GM18526 (cell line): ENCODE data around the gene C11orf97.

ENCODE experiments used
- POLR2A ChIP-seq: IDR thresholded peaks from 3 replicates; pipeline ENCODE4 v1.6.1; 2011; ENCODE audit not compliant: insufficient read length; ENCODE audit errors: extremely low read depth

Gene C11orf97

DNA sequence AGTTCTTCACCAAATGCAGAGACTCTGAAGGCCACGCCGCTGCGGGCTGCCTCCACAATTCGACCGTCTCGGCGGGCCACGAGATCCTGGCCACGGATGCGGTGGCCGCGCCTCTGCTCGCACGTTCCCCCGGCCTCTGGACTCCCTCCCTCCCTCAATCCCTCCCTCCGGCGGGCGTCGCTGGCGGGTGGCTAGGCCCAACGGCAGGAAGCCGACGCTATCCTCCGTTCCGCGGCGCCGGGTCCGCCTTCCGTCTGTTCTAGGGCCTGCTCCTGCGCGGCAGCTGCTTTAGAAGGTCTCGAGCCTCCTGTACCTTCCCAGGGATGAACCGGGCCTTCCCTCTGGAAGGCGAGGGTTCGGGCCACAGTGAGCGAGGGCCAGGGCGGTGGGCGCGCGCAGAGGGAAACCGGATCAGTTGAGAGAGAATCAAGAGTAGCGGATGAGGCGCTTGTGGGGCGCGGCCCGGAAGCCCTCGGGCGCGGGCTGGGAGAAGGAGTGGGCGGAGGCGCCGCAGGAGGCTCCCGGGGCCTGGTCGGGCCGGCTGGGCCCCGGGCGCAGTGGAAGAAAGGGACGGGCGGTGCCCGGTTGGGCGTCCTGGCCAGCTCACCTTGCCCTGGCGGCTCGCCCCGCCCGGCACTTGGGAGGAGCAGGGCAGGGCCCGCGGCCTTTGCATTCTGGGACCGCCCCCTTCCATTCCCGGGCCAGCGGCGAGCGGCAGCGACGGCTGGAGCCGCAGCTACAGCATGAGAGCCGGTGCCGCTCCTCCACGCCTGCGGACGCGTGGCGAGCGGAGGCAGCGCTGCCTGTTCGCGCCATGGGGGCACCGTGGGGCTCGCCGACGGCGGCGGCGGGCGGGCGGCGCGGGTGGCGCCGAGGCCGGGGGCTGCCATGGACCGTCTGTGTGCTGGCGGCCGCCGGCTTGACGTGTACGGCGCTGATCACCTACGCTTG is 31.7 kb downstream of the C11orf97 start, which contains the start of gene FUT4:
Gene FUT4, plus strand, starts transcription at position 227 of the 951 bp plus-strand sequence. Its CDS starts 213 bp downstream, at position 440.
- TF ChIP-seq POLR2A = peak; percentile 66

DNA sequence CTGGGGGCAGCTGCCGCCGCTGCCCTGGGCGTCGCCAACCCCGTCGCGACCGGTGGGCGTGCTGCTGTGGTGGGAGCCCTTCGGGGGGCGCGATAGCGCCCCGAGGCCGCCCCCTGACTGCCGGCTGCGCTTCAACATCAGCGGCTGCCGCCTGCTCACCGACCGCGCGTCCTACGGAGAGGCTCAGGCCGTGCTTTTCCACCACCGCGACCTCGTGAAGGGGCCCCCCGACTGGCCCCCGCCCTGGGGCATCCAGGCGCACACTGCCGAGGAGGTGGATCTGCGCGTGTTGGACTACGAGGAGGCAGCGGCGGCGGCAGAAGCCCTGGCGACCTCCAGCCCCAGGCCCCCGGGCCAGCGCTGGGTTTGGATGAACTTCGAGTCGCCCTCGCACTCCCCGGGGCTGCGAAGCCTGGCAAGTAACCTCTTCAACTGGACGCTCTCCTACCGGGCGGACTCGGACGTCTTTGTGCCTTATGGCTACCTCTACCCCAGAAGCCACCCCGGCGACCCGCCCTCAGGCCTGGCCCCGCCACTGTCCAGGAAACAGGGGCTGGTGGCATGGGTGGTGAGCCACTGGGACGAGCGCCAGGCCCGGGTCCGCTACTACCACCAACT is 32.5 kb downstream of the C11orf97 start:
- no peak for TF ChIP-seq POLR2A

DNA sequence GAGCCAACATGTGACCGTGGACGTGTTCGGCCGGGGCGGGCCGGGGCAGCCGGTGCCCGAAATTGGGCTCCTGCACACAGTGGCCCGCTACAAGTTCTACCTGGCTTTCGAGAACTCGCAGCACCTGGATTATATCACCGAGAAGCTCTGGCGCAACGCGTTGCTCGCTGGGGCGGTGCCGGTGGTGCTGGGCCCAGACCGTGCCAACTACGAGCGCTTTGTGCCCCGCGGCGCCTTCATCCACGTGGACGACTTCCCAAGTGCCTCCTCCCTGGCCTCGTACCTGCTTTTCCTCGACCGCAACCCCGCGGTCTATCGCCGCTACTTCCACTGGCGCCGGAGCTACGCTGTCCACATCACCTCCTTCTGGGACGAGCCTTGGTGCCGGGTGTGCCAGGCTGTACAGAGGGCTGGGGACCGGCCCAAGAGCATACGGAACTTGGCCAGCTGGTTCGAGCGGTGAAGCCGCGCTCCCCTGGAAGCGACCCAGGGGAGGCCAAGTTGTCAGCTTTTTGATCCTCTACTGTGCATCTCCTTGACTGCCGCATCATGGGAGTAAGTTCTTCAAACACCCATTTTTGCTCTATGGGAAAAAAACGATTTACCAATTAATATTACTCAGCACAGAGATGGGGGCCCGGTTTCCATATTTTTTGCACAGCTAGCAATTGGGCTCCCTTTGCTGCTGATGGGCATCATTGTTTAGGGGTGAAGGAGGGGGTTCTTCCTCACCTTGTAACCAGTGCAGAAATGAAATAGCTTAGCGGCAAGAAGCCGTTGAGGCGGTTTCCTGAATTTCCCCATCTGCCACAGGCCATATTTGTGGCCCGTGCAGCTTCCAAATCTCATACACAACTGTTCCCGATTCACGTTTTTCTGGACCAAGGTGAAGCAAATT is 33.3 kb downstream of the C11orf97 start:
- no peak for TF ChIP-seq POLR2A

DNA sequence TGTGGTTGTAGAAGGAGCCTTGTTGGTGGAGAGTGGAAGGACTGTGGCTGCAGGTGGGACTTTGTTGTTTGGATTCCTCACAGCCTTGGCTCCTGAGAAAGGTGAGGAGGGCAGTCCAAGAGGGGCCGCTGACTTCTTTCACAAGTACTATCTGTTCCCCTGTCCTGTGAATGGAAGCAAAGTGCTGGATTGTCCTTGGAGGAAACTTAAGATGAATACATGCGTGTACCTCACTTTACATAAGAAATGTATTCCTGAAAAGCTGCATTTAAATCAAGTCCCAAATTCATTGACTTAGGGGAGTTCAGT is 33.9 kb downstream of the C11orf97 start:
- no peak for TF ChIP-seq POLR2A

DNA sequence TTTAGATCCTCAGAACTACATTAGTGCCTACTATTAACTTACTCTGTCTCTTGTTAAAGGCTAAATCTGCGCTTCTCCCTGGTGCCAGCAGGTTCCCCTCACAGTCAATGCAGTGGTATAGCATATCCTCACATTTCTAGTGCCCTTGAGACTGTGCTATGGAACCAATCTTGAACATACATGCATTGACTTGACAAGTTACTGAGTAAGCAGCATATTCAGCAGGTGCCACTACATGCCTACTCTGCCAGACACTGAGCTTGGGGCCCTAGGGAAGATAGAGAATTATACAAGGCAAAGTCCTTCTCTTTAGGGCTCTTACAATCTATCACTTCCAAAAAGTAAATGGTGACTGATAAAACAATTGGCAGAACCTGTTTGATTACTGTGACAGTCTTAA is 34.6 kb downstream of the C11orf97 start:
- no peak for TF ChIP-seq POLR2A

DNA sequence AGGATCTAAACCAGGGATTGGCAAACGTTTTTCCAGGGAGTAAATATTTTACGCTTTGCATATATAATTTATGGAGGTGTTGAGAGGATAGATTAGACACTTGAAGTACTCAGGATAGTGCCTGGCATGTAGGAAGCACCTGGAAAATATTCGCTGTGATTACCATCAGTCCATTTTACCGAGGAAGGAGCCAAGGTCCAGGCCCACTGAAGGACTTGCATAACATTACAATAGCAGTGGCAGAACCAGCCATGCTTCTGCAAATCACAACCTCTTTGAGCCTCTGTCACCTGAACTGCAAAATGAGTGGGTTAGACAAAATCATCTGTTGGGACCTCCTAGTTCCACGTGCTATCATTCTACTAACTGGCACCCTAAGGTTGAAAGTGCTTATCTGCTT is 36.9 kb downstream of the C11orf97 start:
- TF ChIP-seq POLR2A = no peak

DNA sequence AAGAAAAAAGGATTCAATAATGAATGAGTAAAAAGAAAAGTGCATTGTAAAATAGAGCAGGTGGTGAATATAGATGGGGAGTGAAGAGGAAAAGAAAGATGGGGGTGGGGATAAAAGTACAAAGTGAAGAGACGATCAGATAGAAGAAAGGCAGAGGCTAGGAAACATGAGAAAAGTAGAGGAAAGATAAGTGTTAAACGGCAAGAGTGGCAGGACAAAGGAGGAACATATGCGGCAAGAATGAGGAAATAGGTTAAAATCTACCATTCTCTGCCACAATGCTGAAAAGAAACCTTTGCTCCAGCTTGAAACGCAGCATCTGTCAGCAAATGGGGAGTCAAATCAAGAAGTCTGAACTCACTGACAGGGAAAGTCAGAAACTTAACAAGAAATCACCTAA is 38.3 kb downstream of the C11orf97 start:
- TF ChIP-seq POLR2A = no peak

DNA sequence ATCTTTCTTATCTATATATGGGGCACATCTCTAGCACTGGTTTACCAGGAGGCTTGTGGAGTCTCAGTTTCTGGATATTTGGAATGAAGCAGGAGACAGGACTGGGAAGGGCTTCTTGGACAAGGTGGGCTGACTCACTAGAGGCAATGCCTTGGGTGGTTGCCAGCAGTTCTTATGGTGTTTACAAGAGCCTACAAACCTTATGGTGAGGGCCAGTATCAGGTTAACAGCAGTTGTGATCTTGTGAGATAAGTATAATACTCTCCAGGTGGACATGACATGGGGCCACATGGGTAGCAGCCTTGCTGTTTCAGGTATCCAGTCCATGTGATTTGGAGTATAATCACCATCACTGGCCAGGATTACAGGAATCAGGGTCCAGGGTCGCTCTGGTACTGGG is 41.7 kb downstream of the C11orf97 start:
- no peak for TF ChIP-seq POLR2A

DNA sequence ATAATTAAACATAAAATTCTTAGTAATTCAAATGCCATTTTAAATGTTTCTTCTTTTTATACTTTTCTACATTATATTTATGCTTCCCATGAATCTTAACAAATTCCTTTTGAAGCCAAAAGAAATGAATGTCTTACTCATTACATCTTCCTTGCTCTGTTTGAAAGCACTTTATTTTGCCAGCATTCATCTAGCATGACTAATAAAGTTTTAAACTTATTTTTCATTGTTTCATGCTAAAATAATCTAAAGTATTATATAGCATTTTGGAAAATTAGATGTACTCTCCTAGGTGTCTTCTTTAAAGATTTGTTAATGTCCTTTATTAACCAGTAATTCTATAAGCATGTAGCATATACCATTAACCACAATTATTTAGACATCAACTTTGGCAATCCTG is 45.2 kb downstream of the C11orf97 start:
- TF ChIP-seq POLR2A = no peak

DNA sequence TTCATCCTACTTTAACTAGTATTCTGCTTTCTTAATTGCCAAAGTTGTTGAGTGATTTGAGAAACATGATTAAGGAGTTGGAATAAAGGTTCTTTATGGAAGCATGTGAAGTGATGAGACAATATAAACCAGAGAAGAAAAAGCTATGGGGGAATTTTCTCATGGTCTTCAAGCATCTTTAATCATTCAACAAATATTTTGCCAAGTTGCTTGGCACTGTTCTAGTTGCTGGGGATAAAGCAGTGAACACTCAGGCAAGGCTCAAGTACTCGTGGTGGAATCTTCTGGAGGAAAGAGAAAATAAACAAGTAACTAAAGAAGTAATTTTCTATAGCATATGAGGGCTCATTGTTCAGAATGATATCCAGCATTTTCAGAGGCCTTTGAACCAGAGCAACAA is 45.7 kb downstream of the C11orf97 start:
- no peak for TF ChIP-seq POLR2A

DNA sequence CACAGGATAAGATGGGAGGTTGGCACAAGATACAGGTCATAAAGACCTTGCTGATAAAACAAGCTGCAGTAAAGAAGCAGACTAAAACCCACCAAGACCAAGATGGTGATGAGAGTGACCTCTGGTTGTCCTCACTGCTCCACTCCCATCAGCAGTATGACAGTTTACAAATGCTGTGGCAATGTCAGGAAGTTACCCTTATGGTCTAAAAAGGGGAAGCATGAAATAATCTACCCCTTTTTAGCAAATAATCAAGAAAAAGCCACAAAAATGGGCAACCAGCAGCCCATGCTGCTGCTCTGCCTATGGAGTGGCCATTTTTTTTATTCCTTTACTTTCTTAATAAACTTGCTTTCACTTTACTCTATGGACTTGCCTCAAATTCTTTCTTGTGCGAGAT is 46.2 kb downstream of the C11orf97 start:
- no peak for TF ChIP-seq POLR2A

DNA sequence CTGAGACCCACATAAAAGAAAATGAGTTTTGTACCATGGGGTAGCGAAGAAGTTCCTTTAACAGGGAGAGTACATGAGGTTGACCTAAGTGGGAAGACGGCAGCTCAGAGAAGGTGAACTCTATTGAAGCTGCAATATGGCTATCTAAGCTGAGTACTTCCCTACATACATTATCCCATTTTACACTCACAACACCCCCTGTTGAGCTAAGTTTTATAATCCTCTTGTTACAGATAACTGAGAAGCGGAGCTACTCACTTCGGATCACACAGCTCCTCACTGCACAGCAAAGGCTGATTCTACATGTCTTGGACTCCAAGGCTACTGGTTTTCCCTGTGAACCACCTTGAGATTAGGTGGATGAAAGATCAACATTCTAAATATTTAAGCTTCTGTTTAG is 46.7 kb downstream of the C11orf97 start:
- no peak for TF ChIP-seq POLR2A

DNA sequence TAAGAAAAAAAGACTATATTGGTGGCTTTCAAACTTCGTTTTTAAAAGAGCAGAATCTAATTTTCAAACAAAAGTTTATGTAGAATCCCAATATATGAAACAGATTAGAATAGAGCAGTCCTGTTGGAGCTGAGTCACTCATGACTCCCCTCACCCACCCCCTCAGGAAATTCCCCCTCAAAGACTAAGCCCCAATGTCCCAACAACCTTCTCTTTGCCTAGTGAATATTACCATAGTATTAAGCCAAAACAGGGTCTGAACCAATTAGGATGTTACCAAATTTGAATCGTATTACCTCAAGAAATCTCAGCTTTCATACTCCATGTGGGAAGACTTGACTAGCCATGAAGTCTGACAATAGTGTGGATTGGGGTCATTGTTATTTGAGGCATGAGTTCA is 47.1 kb downstream of the C11orf97 start:
- no peak for TF ChIP-seq POLR2A

DNA sequence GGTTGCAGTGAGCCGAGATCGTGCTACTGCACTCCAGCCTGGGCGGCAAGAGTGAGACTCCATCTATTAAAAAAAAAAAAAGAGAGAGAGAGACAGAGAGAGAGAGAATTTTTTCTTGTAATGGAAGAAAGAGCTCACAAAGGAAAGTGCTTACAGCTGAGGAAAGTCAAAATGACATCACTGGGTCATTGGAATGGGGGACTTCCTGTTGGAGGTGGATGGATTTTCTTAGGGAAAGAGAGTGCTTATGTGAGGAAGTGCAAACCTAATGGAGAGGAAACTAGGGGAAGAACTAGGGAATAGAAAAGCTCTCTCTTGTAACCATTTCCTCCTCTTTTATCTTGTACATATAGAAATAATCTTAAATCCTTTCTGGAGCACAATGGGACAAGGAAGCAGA is 48.6 kb downstream of the C11orf97 start:
- no peak for TF ChIP-seq POLR2A

DNA sequence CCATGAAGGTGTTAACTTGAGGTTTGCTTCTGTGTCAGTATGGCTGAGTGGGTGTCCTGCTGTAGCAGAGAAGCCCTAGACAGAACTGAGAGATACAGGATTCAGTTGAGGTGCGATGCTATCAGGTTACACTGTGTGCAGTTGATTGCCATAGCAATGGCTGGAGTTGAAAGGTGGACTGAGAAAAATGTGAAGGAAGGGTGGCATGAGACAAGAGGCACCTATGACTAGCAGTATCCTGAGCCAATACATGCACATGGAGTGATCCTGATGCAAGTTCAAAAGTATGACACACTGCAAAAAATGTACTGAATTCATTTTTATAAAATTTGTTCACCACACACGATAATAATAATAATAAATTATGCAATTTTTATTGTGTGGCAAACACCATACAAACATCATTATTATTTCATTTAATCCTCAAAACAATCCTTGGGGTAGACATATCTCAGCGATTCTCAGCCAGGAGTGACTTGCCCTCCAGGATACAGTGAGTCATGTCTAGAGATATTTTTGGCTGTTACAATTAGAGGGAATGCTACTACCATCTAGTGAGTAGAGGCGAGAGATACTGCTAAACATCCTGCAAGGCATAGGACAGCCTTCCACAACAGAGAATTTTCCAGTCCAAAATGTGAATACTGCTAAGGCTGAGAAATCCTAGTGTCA is 51.1 kb downstream of the C11orf97 start:
- no peak for TF ChIP-seq POLR2A

DNA sequence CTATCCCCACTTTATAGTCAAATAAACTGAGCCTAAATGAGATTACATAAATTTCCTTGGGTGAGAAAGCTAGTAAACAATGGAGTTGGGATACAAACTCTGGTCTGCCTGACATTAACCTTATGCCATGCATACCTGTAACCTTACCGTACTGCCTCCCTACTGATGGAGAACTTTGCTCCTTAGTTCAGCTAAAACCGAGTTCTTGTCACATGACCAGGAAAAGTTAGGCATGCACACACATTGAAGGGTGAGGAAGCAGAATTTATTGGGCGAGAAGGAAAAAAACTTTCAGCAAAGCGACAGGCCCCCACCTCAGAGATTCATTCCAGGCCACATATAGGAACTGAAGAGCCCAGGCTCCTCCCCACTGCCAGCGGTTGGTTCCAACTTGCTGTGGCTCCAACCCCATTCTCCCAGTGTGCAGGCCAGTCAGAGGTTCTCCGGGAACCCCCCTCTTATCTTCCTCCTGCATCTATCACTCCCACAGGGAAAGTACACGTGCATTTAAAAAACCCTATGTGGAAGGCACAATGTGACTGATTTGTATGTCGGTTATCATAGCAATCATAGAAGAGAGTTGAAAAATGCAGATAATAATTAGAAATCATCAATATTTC is 51.7 kb downstream of the C11orf97 start:
- TF ChIP-seq POLR2A = no peak
